ENCODE measurements around the gene RAB31.

- TF ChIP-seq, protein P1, sequence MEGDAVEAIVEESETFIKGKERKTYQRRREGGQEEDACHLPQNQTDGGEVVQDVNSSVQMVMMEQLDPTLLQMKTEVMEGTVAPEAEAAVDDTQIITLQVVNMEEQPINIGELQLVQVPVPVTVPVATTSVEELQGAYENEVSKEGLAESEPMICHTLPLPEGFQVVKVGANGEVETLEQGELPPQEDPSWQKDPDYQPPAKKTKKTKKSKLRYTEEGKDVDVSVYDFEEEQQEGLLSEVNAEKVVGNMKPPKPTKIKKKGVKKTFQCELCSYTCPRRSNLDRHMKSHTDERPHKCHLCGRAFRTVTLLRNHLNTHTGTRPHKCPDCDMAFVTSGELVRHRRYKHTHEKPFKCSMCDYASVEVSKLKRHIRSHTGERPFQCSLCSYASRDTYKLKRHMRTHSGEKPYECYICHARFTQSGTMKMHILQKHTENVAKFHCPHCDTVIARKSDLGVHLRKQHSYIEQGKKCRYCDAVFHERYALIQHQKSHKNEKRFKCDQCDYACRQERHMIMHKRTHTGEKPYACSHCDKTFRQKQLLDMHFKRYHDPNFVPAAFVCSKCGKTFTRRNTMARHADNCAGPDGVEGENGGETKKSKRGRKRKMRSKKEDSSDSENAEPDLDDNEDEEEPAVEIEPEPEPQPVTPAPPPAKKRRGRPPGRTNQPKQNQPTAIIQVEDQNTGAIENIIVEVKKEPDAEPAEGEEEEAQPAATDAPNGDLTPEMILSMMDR (IDR thresholded peaks at IDR 0.05): no peak
- no peak for TF ChIP-seq POLR2A (IDR thresholded peaks at IDR 0.05)
Measured at GRCh38 chr18:9802175-9803062, 94.3 kb downstream of the RAB31 start.
